Activated naive CD4-positive, alpha-beta T cell treated with anti-CD3 and anti-CD28 coated beads, Interleukin-2, amount 50 U/mL, for 72 hours (primary cell): ENCODE measurements around the gene CTIF. TPM values are rescaled to one million over a fixed set of nuclear protein-coding genes. Genes with fewer than 3 reads are reported as not detected.

Experiments used
- ATAC-seq, 2 donors: fragments of 150-1000 bp; cut with Tn5 transposase; 2 replicates each; pipeline ENCODE4 v1.10.0; 2021; ENCODE audit warnings: mild to moderate bottlenecking in 2 of 2, moderate library complexity in 2 of 2
- DNase-seq, 2 donors: peaks; one replicate each; pipeline ENCODE4 v3.0.0; 2021 to 2022; ENCODE audit warnings: low spot score in 2 of 2
- H3K27ac Mint-ChIP-seq, 2 donors: one replicate each; pipeline ENCODE4 v1.8.0; 2022; ENCODE audit warnings: mild to moderate bottlenecking in 2 of 2, mixed read lengths in 2 of 2
- H3K36me3 Mint-ChIP-seq, 2 donors: one replicate each; pipeline ENCODE4 v1.8.0; 2022; ENCODE audit warnings: mixed read lengths in 2 of 2
- H3K9me3 Mint-ChIP-seq, 2 donors: one replicate each; pipeline ENCODE4 v1.8.0; 2022; ENCODE audit warnings: mixed read lengths in 2 of 2
- total RNA-seq, 2 donors: library from RNA; stranded (reverse); gene quantifications; one replicate each; pipeline ENCODE4 v1.2.3, GENCODE V29; 2022

The CTIF gene
- total RNA-seq, 2 donors from 2014 or later = 2.4 to 7.9 TPM

- Mint-ChIP-seq H3K27ac (peak overlapping the region in 1 of 2 donors; percentile 77), H3K9me3 (peaks cover 0 to 4% of the 10 kb centered on the region in 2 donors), H3K36me3 (no peaks in the 10 kb centered on the region)
- ATAC-seq = no peak
- DNase-seq = no peak
Observed at GRCh38 chr18:48839819-48840490, 301.1 kb downstream of the CTIF start.

- Mint-ChIP-seq H3K27ac (no peak overlapping the region), H3K36me3 (no peaks in the 10 kb centered on the region), H3K9me3 (peaks cover 3 to 7% of the 10 kb centered on the region in 2 donors)
- ATAC-seq (no peak), DNase-seq (no peak)
Observed at GRCh38 chr18:48840491-48840877, 301.7 kb downstream of the CTIF start.

- ATAC-seq (no peak), DNase-seq (no peak)
- H3K36me3 Mint-ChIP-seq = no peaks in the 10 kb centered on the region
- H3K27ac Mint-ChIP-seq = peak overlapping the region; percentile 53 to 70
- peaks cover 11 to 15% of the 10 kb centered on the region in 2 donors for H3K9me3 Mint-ChIP-seq
Observed at GRCh38 chr18:48841381-48842258, 302.8 kb downstream of the CTIF start.

- H3K9me3 Mint-ChIP-seq = peaks cover 11 to 17% of the 10 kb centered on the region in 2 donors
- peak in 1 of 2 donors; percentile 33 for DNase-seq
- no peaks in the 10 kb centered on the region for H3K36me3 Mint-ChIP-seq
- peak overlapping the region; percentile 53 to 70 for H3K27ac Mint-ChIP-seq
- ATAC-seq = peak; percentile 58 to 76
Observed at GRCh38 chr18:48842259-48843061, 303.6 kb downstream of the CTIF start.

- peaks cover 11 to 17% of the 10 kb centered on the region in 2 donors for H3K9me3 Mint-ChIP-seq
- no peaks in the 10 kb centered on the region for H3K36me3 Mint-ChIP-seq
- peak overlapping the region in 1 of 2 donors; percentile 66 for H3K27ac Mint-ChIP-seq
- peak; percentile 13 to 31 for ATAC-seq
- no peak for DNase-seq
Observed at GRCh38 chr18:48843162-48843561, 304.3 kb downstream of the CTIF start.

- Mint-ChIP-seq H3K36me3 (no peaks in the 10 kb centered on the region), H3K9me3 (peaks cover 11 to 17% of the 10 kb centered on the region in 2 donors), H3K27ac (peak overlapping the region in 1 of 2 donors; percentile 66)
- DNase-seq = no peak
- ATAC-seq = no peak
Observed at GRCh38 chr18:48843596-48843995, 304.8 kb downstream of the CTIF start.

- ATAC-seq = no peak
- no peak for DNase-seq
- no peak overlapping the region for H3K27ac Mint-ChIP-seq
- no peaks in the 10 kb centered on the region for H3K36me3 Mint-ChIP-seq
- H3K9me3 Mint-ChIP-seq = peaks cover 11 to 17% of the 10 kb centered on the region in 2 donors
Observed at GRCh38 chr18:48844271-48844670, 305.4 kb downstream of the CTIF start.

GRCh38 chr18:48845174-48845573 lies 306.3 kb downstream of the CTIF start:
- no peak for ATAC-seq

GRCh38 chr18:48846423-48846932 lies 307.6 kb downstream of the CTIF start:
- Mint-ChIP-seq H3K27ac (no peak overlapping the region), H3K36me3 (no peaks in the 10 kb centered on the region), H3K9me3 (peaks cover 11 to 17% of the 10 kb centered on the region in 2 donors)
- no peak for ATAC-seq
- DNase-seq = no peak

More at GRCh38 chr18:48845174-48845573, 306.3 kb downstream of the CTIF start:
- Mint-ChIP-seq H3K9me3 (peaks cover 11 to 17% of the 10 kb centered on the region in 2 donors), H3K36me3 (no peaks in the 10 kb centered on the region), H3K27ac (no peak overlapping the region)
- DNase-seq = no peak

- DNase-seq (no peak), ATAC-seq (no peak)
- no peaks in the 10 kb centered on the region for H3K36me3 Mint-ChIP-seq
- H3K9me3 Mint-ChIP-seq = peaks cover 11 to 17% of the 10 kb centered on the region in 2 donors
- H3K27ac Mint-ChIP-seq = no peak overlapping the region
Observed at GRCh38 chr18:48847807-48848486, 309.1 kb downstream of the CTIF start.

GRCh38 chr18:48848641-48849143 lies 309.9 kb downstream of the CTIF start:
- no peak overlapping the region for H3K27ac Mint-ChIP-seq
- H3K36me3 Mint-ChIP-seq = no peaks in the 10 kb centered on the region
- ATAC-seq = no peak

GRCh38 chr18:48850822-48851598 lies 312.2 kb downstream of the CTIF start:
- no peaks in the 10 kb centered on the region for H3K36me3 Mint-ChIP-seq

More at GRCh38 chr18:48848641-48849143, 309.9 kb downstream of the CTIF start:
- peaks cover 11 to 17% of the 10 kb centered on the region in 2 donors for H3K9me3 Mint-ChIP-seq
- DNase-seq = no peak

GRCh38 chr18:48851599-48851960 lies 312.7 kb downstream of the CTIF start:
- H3K27ac Mint-ChIP-seq = no peak overlapping the region
- ATAC-seq (peak in 1 of 2 donors; percentile 42), DNase-seq (no peak)
- H3K9me3 Mint-ChIP-seq = peaks cover 3 to 4% of the 10 kb centered on the region in 2 donors
- H3K36me3 Mint-ChIP-seq = no peaks in the 10 kb centered on the region

More at GRCh38 chr18:48850822-48851598, 312.2 kb downstream of the CTIF start:
- ATAC-seq = no peak
- Mint-ChIP-seq H3K27ac (no peak overlapping the region), H3K9me3 (peaks cover 4 to 8% of the 10 kb centered on the region in 2 donors)
- no peak for DNase-seq

GRCh38 chr18:48852292-48852691 lies 313.5 kb downstream of the CTIF start:
- Mint-ChIP-seq H3K36me3 (no peaks in the 10 kb centered on the region), H3K9me3 (peaks cover 0 to 4% of the 10 kb centered on the region in 2 donors), H3K27ac (no peak overlapping the region)
- peak; percentile 32 to 61 for ATAC-seq
- DNase-seq = no peak

GRCh38 chr18:48852794-48853193 lies 314.0 kb downstream of the CTIF start:
- peak in 1 of 2 donors; percentile 26 for ATAC-seq
- DNase-seq = no peak
- Mint-ChIP-seq H3K27ac (no peak overlapping the region), H3K36me3 (no peaks in the 10 kb centered on the region), H3K9me3 (peaks cover 0 to 4% of the 10 kb centered on the region in 2 donors)
